Epithelial cell of proximal tubule (primary cell): Measurements from ENCODE around the gene POU2AF1. TPM values are rescaled to one million over a fixed set of nuclear protein-coding genes. Genes with fewer than 3 reads are reported as not detected.

Source experiments
- DNase-seq: peaks from one replicate; pipeline ENCODE4 v3.0.0-alpha.2; 2011; ENCODE audit warnings: low read depth
- H3K4me3 ChIP-seq: 2 replicates; pipeline ENCODE4 v1.5.1; 2011; ENCODE audit warnings: low read depth, mild to moderate bottlenecking, low read length
- total RNA-seq: library from RNA; depleted of rRNA; stranded (reverse); fragments of >200 nt; gene quantifications from 2 replicates; pipeline ENCODE4 v1.2.3, GENCODE V29; 2015
- TF ChIP-seq, protein P1 (sequence below): conservative IDR thresholded peaks from 2 replicates; pipeline ENCODE4 v1.5.1; 2012; ENCODE audit warnings: low read depth, mild to moderate bottlenecking, low read length

Gene POU2AF1
- total RNA-seq, 1 donor from 2014 or later = not detected

DNA sequence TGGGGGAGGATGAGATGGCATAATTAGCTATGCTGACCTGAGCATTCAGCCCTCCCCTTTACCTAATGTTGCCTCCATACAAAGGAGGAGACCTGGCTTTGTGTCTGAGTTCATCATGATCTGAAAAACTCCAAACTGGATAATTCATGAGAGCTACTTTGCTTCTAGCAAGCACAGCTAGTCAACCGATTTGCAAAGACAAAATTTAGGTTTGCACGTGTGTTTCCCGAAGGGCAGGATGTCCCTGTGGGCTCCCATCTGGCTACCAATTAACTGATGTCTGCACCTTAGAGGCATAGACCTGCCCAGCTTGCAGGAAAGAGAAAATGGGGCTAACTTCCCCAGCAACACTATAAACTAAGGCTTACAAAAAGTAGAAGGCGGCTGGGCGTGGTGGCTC is 42.2 kb upstream of the POU2AF1 start:
- H3K4me3 ChIP-seq = no peak overlapping the region
- TF ChIP-seq, protein P1, sequence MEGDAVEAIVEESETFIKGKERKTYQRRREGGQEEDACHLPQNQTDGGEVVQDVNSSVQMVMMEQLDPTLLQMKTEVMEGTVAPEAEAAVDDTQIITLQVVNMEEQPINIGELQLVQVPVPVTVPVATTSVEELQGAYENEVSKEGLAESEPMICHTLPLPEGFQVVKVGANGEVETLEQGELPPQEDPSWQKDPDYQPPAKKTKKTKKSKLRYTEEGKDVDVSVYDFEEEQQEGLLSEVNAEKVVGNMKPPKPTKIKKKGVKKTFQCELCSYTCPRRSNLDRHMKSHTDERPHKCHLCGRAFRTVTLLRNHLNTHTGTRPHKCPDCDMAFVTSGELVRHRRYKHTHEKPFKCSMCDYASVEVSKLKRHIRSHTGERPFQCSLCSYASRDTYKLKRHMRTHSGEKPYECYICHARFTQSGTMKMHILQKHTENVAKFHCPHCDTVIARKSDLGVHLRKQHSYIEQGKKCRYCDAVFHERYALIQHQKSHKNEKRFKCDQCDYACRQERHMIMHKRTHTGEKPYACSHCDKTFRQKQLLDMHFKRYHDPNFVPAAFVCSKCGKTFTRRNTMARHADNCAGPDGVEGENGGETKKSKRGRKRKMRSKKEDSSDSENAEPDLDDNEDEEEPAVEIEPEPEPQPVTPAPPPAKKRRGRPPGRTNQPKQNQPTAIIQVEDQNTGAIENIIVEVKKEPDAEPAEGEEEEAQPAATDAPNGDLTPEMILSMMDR = no peak
- no peak for DNase-seq

DNA sequence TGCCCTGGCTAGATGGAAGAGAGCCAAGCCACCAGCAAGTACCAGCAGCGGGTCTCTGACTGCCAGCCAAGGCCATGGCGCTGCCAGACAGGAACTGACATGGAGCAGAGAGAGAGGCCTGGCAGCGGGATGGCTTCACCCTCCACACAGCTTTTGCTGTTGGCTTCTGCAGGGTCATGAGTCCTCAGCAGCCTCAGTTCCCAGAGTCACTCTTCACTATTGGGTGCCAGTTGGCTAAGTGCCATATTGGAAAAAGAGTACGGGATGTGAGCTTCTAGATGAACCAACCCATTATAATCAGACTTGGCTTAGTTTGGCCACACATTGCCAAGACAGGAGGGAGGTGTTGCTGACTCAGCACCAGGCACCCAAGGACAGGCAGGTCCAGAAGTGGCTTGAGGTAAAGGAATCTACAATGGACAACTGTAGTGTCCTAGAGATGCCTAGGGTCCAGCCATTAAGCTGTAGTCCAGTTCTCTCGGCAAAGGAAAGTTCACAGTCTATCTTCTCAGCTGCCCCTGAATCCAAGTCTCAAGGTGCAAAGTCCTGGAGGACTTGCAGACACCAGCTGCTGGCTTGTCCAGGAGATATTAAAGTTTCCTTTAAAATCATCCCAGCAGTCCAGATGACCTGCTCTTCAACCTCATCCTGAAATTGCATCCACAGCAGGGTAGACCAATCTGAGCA is 40.7 kb upstream of the POU2AF1 start:
- TF ChIP-seq, protein P1 = no peak
- DNase-seq = no peak
- no peak overlapping the region for H3K4me3 ChIP-seq

DNA sequence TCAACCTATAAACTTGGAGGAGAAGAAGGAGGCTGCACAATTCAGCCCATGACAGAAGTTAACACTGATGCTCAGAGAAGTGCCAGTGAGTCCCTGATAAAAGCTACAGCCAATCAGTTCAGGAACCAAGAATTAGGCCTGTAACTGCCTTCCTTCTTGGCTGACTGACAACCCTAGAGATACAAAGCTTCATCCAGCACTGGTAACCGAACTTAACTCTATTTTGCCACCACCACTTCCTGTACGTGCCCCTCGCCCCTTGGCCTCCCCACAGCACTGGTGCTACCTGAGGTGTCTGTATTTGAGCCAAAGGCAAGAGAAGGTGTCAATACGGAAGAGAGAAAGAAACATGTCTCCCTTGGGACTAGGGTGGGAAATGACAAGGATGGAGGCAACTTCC is 40.1 kb upstream of the POU2AF1 start:
- TF ChIP-seq, protein P1 = no peak
- no peak overlapping the region for H3K4me3 ChIP-seq
- no peak for DNase-seq

DNA sequence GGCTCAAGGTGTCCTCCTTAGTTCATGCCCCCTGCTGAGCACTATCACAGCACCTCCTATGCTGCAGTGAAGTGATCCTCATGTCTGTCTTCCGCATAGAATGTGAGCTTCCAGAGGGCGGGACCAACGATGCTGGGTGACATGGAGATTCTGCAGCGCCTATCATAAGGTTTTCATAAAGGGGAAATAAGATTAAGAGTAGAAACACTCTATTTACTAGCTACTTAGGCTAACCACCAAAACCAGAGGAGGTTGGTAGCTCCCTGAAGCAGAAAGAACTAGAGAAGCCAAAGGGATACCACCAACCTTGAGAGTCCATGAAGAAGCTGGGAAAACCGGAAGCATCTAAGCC is 39.3 kb upstream of the POU2AF1 start:
- no peak for DNase-seq
- TF ChIP-seq, protein P1 = no peak
- no peak overlapping the region for H3K4me3 ChIP-seq

DNA sequence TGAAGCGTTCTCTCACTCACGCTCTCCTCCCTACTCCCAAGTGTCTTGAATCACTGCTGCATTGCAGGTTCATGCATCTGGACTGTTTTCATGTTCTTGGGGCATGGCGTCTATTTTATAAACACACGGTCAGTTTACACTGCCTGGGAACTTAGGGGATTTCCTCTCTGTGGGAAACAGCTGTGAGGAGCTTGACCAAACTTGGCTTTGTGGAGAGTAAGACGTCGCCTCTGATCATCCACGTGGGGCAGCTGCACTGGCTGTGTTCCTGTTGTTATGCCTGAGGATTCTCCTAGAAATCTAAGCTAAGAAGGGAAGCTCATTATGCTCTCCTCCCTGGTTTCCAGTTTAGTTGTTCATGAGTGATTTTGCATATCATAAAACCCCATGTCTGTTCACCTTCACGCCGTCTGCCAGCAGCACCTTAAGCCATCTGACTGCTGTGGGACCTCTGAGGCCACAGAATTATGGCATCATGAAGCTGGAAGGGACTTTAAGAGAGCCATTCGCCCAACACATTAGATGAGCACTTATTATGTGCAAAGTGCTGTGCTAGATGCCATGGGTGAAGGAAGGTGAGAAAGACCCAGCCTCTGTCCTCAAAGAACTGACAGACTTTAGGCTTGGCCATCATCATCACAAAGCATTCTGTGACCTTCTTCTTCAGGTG is 38.8 kb upstream of the POU2AF1 start:
- TF ChIP-seq, protein P1 = no peak
- no peak overlapping the region for H3K4me3 ChIP-seq
- DNase-seq = peak; percentile 87

DNA sequence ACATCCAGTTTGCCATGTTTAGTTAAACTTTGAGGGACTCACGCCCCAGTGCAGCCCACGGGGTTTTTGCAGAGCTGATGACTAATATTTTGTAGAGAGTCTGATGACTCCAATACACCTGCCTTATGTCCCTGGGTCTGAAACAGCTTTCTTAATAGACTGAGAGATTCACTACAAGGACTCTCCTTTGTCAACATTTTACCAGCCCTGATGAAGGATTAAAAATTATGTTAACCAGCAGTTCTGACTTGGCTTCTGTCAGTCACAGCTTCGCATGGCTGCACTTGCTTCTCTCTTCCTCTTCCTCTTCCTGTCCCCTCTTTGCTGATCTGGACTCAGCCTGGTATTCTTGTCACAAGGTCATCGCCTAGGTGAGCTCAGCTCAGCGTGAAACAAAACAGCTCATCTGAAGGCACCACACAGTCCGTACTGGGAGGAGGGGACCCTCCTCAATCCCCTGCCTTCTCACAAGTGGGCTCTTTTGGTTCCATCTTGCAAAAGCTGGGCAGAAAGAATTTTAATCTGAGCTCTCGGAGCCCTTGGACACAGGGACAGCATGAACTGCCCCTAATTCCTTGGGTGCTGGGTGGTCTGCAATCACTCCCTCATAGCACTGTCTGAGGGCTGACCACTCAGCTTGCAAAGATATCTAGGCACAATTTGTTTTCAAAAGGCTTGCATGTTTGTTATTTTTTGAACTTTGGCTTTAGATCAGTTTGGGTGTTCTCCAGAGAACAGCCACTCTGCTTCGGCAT is 38.1 kb upstream of the POU2AF1 start:
- TF ChIP-seq, protein P1 = no peak
- H3K4me3 ChIP-seq = no peak overlapping the region
- peak; percentile 64 for DNase-seq
